Activated T-cell treated with anti-CD3 and anti-CD28 coated beads for 48 hours (primary cell): Measurements from ENCODE around the gene SUCLG2.
"Not testable (repeated sequence)": the region's sequence is repeated elsewhere in the genome, so short reads cannot be mapped to it uniquely, and the experiment has no call there.

Experiments used
- DNase-seq: peaks from one replicate; pipeline ENCODE4 v3.0.0-alpha.2; 2020; ENCODE audit warnings: low read depth

Gene SUCLG2

DNA sequence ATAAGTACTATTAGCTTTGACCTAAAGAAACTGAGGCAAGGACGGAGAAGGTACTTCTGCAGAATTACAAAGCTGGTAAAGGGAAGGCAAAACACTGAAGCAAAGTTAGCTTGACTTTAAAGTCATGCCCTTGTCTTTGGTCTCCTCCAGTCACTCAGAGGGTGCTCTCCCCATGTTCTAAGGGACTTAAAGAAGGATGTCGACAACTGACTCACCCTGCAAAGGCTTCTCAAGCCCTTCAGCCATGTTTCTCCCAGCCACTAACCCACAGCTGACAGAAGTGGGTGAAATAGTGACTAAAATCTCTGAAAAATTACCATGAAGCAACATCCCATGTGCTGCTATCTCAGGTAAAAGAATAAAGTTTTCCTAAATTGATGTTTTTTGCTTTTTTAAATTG, 46.4 kb downstream of the SUCLG2 start:
- no peak for DNase-seq

GRCh38 chr3:67605377-67605776, 49.0 kb downstream of the SUCLG2 start:
- no peak for DNase-seq

- no peak for DNase-seq
These were observed 51.6 kb downstream of the SUCLG2 start for GRCh38 chr3:67602816-67603215.

GRCh38 chr3:67601919-67602608, 52.3 kb downstream of the SUCLG2 start:
- DNase-seq = no peak

DNA sequence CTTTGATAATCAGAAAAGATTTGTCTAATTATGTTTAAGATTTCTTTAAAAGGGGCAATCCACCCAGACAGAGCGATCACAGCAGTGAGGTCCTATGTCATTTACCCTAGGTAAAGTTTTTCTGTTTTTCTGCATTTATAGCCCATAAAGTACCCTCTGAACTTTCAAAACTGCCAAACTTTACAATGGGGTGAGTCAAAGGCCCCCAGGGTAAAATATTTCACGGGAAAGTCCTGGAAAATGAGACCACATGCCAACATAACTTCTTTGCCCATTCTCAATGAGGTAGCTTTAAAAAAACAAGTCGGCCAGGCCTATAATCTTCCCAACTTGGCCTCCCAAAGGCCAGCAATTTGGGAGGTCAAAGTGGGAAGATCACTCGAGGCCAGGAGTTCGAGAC, 53.0 kb downstream of the SUCLG2 start:
- no peak for DNase-seq

GRCh38 chr3:67599821-67600220, 54.6 kb downstream of the SUCLG2 start:
- DNase-seq = no peak

GRCh38 chr3:67598814-67599556, 55.4 kb downstream of the SUCLG2 start:
- no peak for DNase-seq

GRCh38 chr3:67595424-67595823, 59.0 kb downstream of the SUCLG2 start:
- DNase-seq = no peak

DNA sequence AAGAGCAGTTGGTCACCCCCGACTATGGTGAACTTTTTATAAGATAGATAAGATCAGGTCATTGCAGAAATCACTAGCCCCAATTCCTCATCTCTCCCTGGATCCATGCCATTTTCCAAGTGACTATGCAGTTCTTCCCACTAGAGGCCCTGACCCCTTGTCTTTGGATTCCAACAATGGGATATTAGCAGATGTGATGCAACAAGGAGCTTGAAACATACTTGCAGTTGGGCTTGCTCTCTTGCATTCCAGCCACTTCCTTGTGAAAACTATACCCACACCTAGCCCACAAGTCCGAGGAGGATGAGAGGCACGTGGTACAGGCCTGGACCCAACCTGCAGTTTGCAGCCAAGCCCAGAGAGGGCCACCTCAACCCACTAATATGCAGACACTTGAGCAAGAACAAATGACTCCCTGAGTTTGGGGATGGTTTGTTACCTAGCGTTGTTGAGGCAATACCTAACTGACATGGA, 60.6 kb downstream of the SUCLG2 start:
- no peak for DNase-seq

GRCh38 chr3:67592057-67592456, 62.4 kb downstream of the SUCLG2 start:
- DNase-seq = no peak

GRCh38 chr3:67587811-67588210, 66.6 kb downstream of the SUCLG2 start:
- no peak for DNase-seq

DNA sequence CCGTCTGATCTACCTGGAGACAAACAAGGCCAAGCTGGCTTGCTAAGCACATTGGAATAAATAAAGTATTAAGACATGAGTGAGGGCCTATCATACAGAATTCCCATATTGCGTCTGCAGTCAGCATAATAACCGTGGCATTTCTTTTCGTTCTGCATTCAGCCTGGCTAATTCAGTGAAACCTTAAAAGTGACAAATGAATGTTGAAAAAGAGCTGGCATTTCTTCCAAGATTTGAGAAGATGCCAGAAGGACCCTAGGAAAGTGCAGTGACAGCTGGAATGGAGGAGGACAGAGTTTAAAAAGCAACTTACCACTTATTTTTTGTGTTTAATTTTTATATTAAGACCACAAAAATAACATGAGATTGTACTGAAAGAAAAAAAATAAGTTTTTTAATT, 67.1 kb downstream of the SUCLG2 start:
- no peak for DNase-seq

DNA sequence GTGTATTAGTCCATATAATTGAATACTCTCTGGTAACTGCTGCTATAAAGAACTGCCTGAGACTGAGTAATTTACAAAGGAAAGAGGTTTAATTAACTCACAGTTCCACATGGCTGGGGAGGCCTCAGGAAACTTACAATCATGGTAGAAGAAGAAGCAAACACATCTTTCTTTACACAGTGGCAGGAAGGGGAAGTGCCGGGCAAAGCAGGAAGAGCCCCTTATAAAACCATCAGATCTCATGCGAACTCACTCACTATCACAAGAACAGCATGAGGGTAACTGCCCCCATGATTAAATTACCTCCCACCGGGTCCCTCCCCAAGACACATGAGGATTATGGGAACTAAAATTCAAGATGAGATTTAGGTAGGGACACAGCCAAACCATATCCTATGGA, 69.8 kb downstream of the SUCLG2 start:
- not testable (repeated sequence) for DNase-seq

DNA sequence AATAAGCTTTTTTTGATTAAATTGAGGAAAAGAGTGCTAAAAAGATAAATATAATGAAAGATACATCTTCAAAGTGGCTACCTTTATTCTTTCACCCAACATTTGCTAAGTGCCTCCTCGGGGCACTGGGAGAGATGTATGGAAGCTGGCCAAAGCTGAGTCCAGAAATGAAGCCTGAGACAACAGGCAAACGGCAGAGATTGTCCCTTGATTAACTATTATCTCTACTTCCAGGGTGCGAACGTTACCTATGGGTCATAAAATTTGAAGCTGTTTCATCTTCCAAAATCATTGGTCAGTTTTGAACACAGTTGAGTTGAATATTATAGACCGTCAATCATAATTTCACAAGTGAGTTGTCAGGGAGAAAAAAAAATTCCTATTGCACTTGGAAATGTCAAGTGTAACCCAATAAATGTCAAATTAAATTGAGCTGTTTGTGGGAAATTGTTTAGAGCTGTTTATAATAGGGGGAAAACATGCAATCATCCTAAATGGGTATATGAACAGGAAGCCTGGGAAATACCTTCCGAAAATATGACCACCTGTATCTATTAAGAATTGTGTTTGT, 73.9 kb downstream of the SUCLG2 start:
- DNase-seq = no peak

DNA sequence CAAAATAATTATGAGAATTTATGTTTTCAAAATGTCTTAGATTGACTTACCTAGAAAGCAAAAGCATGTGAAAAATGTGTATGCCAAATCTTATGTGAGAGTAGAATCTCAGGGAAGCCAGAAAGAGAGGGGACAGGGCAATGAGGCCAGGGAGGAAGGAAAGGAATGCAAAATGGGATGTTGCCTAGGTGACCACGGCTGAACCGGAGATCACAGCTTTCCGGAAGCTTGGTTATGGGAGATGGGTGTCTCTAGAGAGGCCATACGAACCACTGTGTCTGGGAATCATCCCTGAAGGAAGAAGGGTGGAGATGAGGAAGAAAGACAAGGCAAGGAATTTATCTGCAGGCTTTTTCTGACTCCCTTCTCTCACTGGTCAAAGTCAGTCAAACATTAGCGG, 76.0 kb downstream of the SUCLG2 start:
- DNase-seq = no peak

GRCh38 chr3:67576441-67576840, 78.0 kb downstream of the SUCLG2 start:
- DNase-seq = no peak

DNA sequence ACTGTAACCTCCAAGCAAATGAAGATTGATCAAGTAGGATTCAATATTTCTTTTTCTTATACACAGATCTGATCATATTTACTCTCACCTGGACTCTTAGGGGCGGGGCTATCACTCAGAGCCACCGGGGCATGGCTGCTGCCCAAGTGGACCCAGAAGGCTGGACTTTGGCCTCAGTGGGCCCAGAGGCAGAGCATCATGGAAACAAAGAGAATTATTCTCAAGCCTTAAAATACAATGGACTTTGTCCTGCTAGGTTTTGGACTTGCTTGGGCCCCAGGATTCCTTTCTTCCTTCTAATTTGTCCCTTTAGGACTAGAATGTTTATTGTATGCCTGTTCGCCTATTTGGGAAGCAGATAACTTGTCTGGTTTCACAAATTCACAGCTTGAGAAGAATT, 85.1 kb downstream of the SUCLG2 start:
- no peak for DNase-seq

DNA sequence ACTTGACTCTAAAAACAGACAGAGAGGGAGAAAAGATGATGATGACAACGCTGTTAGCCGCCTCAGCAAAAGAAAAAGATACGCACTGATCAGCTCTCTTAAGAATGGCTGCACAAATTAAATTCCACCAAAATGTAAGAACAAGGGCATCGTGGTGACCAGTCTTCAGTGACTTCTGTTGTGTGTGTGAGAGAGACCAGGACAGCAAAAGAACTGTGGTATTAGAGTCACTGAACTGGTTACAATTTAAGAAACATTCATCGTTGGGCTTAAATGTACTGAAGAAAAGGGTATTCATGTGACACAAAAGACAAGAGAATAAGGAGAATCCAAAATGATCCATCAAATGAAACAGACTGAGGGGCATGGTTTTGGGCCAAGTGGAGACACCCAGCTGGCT, 86.5 kb downstream of the SUCLG2 start:
- no peak for DNase-seq

GRCh38 chr3:67564973-67565372, 89.4 kb downstream of the SUCLG2 start:
- no peak for DNase-seq

DNA sequence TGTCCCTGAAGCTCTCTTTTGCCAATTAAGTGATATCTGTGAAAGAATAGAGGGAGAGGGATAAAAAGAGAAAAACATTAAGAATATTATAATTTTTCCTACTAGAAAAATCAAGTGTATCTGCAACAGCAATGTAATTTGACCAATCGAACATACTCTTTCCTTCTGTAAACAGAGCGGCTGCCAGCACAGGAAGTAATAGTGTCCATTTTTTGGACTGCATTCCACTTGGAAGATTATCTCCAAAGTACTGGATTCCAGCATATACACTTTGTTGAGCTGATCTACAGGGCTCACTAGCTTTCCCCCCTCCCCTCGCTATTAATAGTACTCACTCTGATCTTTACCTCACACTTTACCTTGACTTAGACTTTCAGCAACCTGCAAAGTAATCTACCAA, 90.4 kb downstream of the SUCLG2 start:
- DNase-seq = no peak

DNA sequence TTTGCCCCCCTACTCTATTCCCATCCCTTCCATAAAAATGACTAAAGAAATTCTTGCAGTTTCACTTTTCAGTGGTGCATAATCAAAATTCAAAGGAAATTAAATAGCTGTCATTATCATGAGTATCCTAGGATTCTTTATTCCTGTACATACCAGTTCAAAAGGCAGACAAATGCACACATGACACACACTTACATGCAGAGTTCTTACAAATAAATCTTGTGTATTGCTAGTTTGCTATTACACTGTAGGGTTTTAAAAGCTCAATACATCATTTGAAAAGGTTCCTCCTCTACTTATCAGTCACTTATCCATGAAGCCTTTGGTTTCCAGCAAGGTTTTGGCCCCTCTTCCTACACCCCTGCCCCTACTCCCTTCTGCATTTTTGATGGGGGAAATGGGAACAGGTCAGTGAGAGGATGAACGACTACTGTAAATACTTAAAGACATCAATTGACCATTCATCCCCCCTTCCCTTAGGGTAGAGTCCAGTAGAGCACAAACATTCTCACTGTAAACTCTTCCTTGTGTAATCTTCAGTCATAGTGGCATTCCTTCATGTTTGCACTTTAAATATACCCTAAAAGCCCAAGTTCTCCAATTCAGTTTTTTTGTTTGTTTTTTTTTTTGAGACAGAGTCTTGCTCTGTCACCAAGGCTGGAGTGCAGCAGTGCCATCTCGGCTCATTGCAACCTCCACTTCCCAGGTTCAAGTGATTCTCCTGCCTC, 92.6 kb downstream of the SUCLG2 start:
- DNase-seq = no peak

DNA sequence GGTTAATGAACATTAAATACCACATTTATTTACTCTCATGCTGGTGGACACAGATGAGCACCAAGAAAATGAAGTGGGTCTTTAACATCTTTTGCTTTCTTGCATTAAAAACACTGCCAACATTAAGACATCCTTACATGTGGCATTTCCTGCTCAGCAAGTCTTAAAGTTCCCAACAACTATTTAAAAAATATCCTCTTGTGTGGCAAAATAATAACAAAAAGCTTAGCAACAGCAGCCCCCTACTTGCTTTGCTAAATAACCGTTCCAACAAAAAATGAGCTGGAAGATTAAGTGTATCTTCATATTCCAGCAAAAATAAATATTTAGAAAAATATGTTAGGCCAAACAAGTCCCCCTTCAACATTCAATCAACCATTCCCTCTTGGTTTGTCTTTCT, 93.1 kb downstream of the SUCLG2 start:
- DNase-seq = no peak
